GM18508 (cell line): ENCODE results near the gene GUCY1A1.

Experiments used
- ATAC-seq: cut with Tn5 transposase; IDR thresholded peaks from one replicate; pipeline ENCODE4 v1.9.1; 2021; ENCODE audit warnings: moderate number of reproducible peaks; ENCODE audit not compliant: insufficient read depth, unreplicated experiment

GUCY1A1 gene

GRCh38 chr4:155690044-155690837 lies 23.6 kb downstream of the GUCY1A1 start:
- ATAC-seq: no peak

- ATAC-seq: no peak
These were observed 25.7 kb downstream of the GUCY1A1 start for GRCh38 chr4:155692361-155692760.

GRCh38 chr4:155693015-155693663 lies 26.5 kb downstream of the GUCY1A1 start:
- ATAC-seq: no peak

- no peak for ATAC-seq
These were observed 27.6 kb downstream of the GUCY1A1 start for GRCh38 chr4:155694100-155694785.

- ATAC-seq: no peak
These were observed 29.6 kb downstream of the GUCY1A1 start for GRCh38 chr4:155696226-155696625.

GRCh38 chr4:155696726-155697125 lies 30.1 kb downstream of the GUCY1A1 start:
- ATAC-seq: no peak

GRCh38 chr4:155701827-155702226 lies 35.2 kb downstream of the GUCY1A1 start:
- no peak for ATAC-seq

- ATAC-seq: peak; percentile 90
These were observed 37.0 kb downstream of the GUCY1A1 start for GRCh38 chr4:155703486-155704247.

GRCh38 chr4:155704841-155705404 lies 38.3 kb downstream of the GUCY1A1 start:
- no peak for ATAC-seq

GRCh38 chr4:155705664-155706063 lies 39.0 kb downstream of the GUCY1A1 start:
- no peak for ATAC-seq

- ATAC-seq: no peak
These were observed 39.5 kb downstream of the GUCY1A1 start for GRCh38 chr4:155706147-155706546.

GRCh38 chr4:155707251-155707650 lies 40.6 kb downstream of the GUCY1A1 start:
- ATAC-seq: no peak

- ATAC-seq: no peak
These were observed 42.1 kb downstream of the GUCY1A1 start for GRCh38 chr4:155708782-155709181.

GRCh38 chr4:155709918-155710317 lies 43.3 kb downstream of the GUCY1A1 start:
- ATAC-seq: no peak

GRCh38 chr4:155711556-155711955 lies 44.9 kb downstream of the GUCY1A1 start:
- no peak for ATAC-seq

- ATAC-seq: no peak
These were observed 46.2 kb downstream of the GUCY1A1 start for GRCh38 chr4:155712846-155713245.

- no peak for ATAC-seq
These were observed 47.3 kb downstream of the GUCY1A1 start for GRCh38 chr4:155713911-155714310.

GRCh38 chr4:155722336-155722735 lies 55.7 kb downstream of the GUCY1A1 start:
- no peak for ATAC-seq

GRCh38 chr4:155722816-155723499 lies 56.3 kb downstream of the GUCY1A1 start:
- no peak for ATAC-seq

- ATAC-seq: no peak
These were observed 58.1 kb downstream of the GUCY1A1 start for GRCh38 chr4:155724731-155725130.
